HUES6 (cell line): ENCODE data around the gene KIAA0319L.
"Not testable (repeated sequence)": the region's sequence is repeated elsewhere in the genome, so short reads cannot be mapped to it uniquely, and the experiment has no call there.

ENCODE experiments used
- H3K27ac ChIP-seq: 2 replicates; pipeline ENCODE4 v1.7.0; 2013; ENCODE audit warnings: low read depth, mild to moderate bottlenecking, low read length, inconsistent platforms
- H3K27me3 ChIP-seq: 2 replicates; pipeline ENCODE4 v1.6.1; 2013; ENCODE audit warnings: low read length; ENCODE audit not compliant: control insufficient read depth, insufficient read depth
- H3K36me3 ChIP-seq: 2 replicates; pipeline ENCODE4 v1.6.1; 2013; ENCODE audit warnings: low read length; ENCODE audit not compliant: control insufficient read depth, insufficient read depth
- H3K4me1 ChIP-seq: 2 replicates; pipeline ENCODE4 v1.6.1; 2013; ENCODE audit warnings: low read length; ENCODE audit not compliant: control insufficient read depth, insufficient read depth
- H3K4me3 ChIP-seq: 2 replicates; pipeline ENCODE4 v1.5.1; 2013; ENCODE audit warnings: low read depth, low read length
- H3K9ac ChIP-seq: one replicate; pipeline ENCODE4 v1.6.1; 2013; ENCODE audit warnings: mild to moderate bottlenecking, low read length
- H3K9me3 ChIP-seq: 2 replicates; pipeline ENCODE4 v1.6.1; 2013; ENCODE audit warnings: low read depth, low read length; ENCODE audit not compliant: control insufficient read depth, insufficient read depth

The KIAA0319L gene

GRCh38 chr1:35592991-35593769 lies 36.0 kb upstream of the KIAA0319L start:
- Histone ChIP-seq H3K36me3 (peaks cover 11% of the 10 kb centered on the region), H3K27ac (no peak overlapping the region), H3K4me1 (peaks cover 1% of the 10 kb centered on the region; the same call in 1 of the 2 replicates), H3K9ac (no peak overlapping the region), H3K9me3 (no peaks in the 10 kb centered on the region), H3K27me3 (no peaks in the 10 kb centered on the region), H3K4me3 (no peak overlapping the region)

GRCh38 chr1:35591211-35591610 lies 34.0 kb upstream of the KIAA0319L start:
- H3K4me1 ChIP-seq: peaks cover 6% of the 10 kb centered on the region; the same call in 1 of the 2 replicates

GRCh38 chr1:35590476-35591040 lies 33.4 kb upstream of the KIAA0319L start:
- H3K4me3 ChIP-seq: no peak overlapping the region
- H3K9ac ChIP-seq: no peak overlapping the region
- H3K4me1 ChIP-seq: peaks cover 6% of the 10 kb centered on the region; the same call in 1 of the 2 replicates
- no peaks in the 10 kb centered on the region for H3K27me3 ChIP-seq
- H3K36me3 ChIP-seq: peaks cover 8% of the 10 kb centered on the region
- no peaks in the 10 kb centered on the region for H3K9me3 ChIP-seq
- H3K27ac ChIP-seq: no peak overlapping the region

More at GRCh38 chr1:35591211-35591610, 34.0 kb upstream of the KIAA0319L start:
- no peak overlapping the region for H3K27ac ChIP-seq
- no peak overlapping the region for H3K9ac ChIP-seq
- no peaks in the 10 kb centered on the region for H3K9me3 ChIP-seq
- H3K36me3 ChIP-seq: peaks cover 11% of the 10 kb centered on the region
- H3K4me3 ChIP-seq: no peak overlapping the region
- no peaks in the 10 kb centered on the region for H3K27me3 ChIP-seq

- H3K9me3 ChIP-seq: no peaks in the 10 kb centered on the region
These were observed 32.6 kb upstream of the KIAA0319L start for GRCh38 chr1:35589516-35590427.

GRCh38 chr1:35588197-35588910 lies 31.2 kb upstream of the KIAA0319L start:
- H3K9me3 ChIP-seq: no peaks in the 10 kb centered on the region
- no peak overlapping the region for H3K27ac ChIP-seq
- H3K4me3 ChIP-seq: no peak overlapping the region
- H3K9ac ChIP-seq: no peak overlapping the region
- H3K27me3 ChIP-seq: no peaks in the 10 kb centered on the region
- H3K36me3 ChIP-seq: peaks cover 6% of the 10 kb centered on the region; the same call in 1 of the 2 replicates
- H3K4me1 ChIP-seq: peaks cover 6% of the 10 kb centered on the region; the same call in 1 of the 2 replicates

More at GRCh38 chr1:35589516-35590427, 32.6 kb upstream of the KIAA0319L start:
- H3K4me3 ChIP-seq: no peak overlapping the region
- no peak overlapping the region for H3K27ac ChIP-seq
- H3K4me1 ChIP-seq: peaks cover 6% of the 10 kb centered on the region; the same call in 1 of the 2 replicates
- H3K9ac ChIP-seq: no peak overlapping the region
- no peaks in the 10 kb centered on the region for H3K27me3 ChIP-seq
- H3K36me3 ChIP-seq: peaks cover 6% of the 10 kb centered on the region; the same call in 1 of the 2 replicates

GRCh38 chr1:35587736-35588135 lies 30.5 kb upstream of the KIAA0319L start:
- no peak overlapping the region for H3K27ac ChIP-seq
- peaks cover 6% of the 10 kb centered on the region; the same call in 1 of the 2 replicates for H3K4me1 ChIP-seq
- H3K36me3 ChIP-seq: peaks cover 6% of the 10 kb centered on the region; the same call in 1 of the 2 replicates
- H3K9me3 ChIP-seq: no peaks in the 10 kb centered on the region
- no peak overlapping the region for H3K4me3 ChIP-seq
- H3K27me3 ChIP-seq: no peaks in the 10 kb centered on the region
- no peak overlapping the region for H3K9ac ChIP-seq

GRCh38 chr1:35586808-35587207 lies 29.6 kb upstream of the KIAA0319L start:
- Histone ChIP-seq H3K9ac (no peak overlapping the region), H3K36me3 (peaks cover 6% of the 10 kb centered on the region; the same call in 1 of the 2 replicates), H3K4me1 (peaks cover 6% of the 10 kb centered on the region; the same call in 1 of the 2 replicates), H3K27ac (no peak overlapping the region), H3K27me3 (no peaks in the 10 kb centered on the region), H3K4me3 (no peak overlapping the region), H3K9me3 (no peaks in the 10 kb centered on the region)

GRCh38 chr1:35585805-35586204 lies 28.6 kb upstream of the KIAA0319L start:
- H3K9me3 ChIP-seq, H3K27me3 ChIP-seq, H3K27ac ChIP-seq, H3K4me1 ChIP-seq, H3K36me3 ChIP-seq, H3K4me3 ChIP-seq, H3K9ac ChIP-seq: not testable (repeated sequence)

- H3K4me3 ChIP-seq: no peak overlapping the region
- H3K9me3 ChIP-seq: no peaks in the 10 kb centered on the region
- H3K36me3 ChIP-seq: no peaks in the 10 kb centered on the region
- H3K27ac ChIP-seq: no peak overlapping the region
- H3K4me1 ChIP-seq: peaks cover 6% of the 10 kb centered on the region; the same call in 1 of the 2 replicates
- no peaks in the 10 kb centered on the region for H3K27me3 ChIP-seq
- no peak overlapping the region for H3K9ac ChIP-seq
These were observed 28.1 kb upstream of the KIAA0319L start for GRCh38 chr1:35585281-35585680.

- not testable (repeated sequence) for H3K9ac ChIP-seq, H3K4me1 ChIP-seq, H3K27ac ChIP-seq, H3K36me3 ChIP-seq, H3K9me3 ChIP-seq, H3K4me3 ChIP-seq
- peaks cover 22% of the 10 kb centered on the region for H3K27me3 ChIP-seq
These were observed 24.4 kb upstream of the KIAA0319L start for GRCh38 chr1:35581621-35582020.
